ENCODE measurements around the gene PHF21A. TPM values are rescaled to one million over a fixed set of nuclear protein-coding genes. Genes with fewer than 3 reads are reported as not detected.

The PHF21A gene
- total RNA-seq, 1 donor from 2014 or later: 3.4 TPM

- TF ChIP-seq, protein P1, sequence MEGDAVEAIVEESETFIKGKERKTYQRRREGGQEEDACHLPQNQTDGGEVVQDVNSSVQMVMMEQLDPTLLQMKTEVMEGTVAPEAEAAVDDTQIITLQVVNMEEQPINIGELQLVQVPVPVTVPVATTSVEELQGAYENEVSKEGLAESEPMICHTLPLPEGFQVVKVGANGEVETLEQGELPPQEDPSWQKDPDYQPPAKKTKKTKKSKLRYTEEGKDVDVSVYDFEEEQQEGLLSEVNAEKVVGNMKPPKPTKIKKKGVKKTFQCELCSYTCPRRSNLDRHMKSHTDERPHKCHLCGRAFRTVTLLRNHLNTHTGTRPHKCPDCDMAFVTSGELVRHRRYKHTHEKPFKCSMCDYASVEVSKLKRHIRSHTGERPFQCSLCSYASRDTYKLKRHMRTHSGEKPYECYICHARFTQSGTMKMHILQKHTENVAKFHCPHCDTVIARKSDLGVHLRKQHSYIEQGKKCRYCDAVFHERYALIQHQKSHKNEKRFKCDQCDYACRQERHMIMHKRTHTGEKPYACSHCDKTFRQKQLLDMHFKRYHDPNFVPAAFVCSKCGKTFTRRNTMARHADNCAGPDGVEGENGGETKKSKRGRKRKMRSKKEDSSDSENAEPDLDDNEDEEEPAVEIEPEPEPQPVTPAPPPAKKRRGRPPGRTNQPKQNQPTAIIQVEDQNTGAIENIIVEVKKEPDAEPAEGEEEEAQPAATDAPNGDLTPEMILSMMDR (IDR thresholded peaks at IDR 0.05; ENCODE audit: insufficient read depth, low read length, severe bottlenecking): no peak
- no peak overlapping the region for H3K4me3 ChIP-seq (ENCODE audit: low read depth, low read length)
- FAIRE-seq (no peak), DNase-seq (ENCODE audit: low read depth) (no peak)
- H3K27me3 ChIP-seq (ENCODE audit: control insufficient read depth, insufficient read depth, low read length): no peaks in the 10 kb centered on the region
- H3K36me3 ChIP-seq (ENCODE audit: control insufficient read depth, insufficient read depth, low read length): no peaks in the 10 kb centered on the region
Measured at GRCh38 chr11:45926536-45927331, 194.5 kb downstream of the PHF21A start.

GRCh38 chr11:45926001-45926401 lies 195.3 kb downstream of the PHF21A start:
- DNase-seq (ENCODE audit: low read depth) (no peak), FAIRE-seq (no peak)
- H3K36me3 ChIP-seq (ENCODE audit: control insufficient read depth, insufficient read depth, low read length): no peaks in the 10 kb centered on the region
- no peaks in the 10 kb centered on the region for H3K27me3 ChIP-seq (ENCODE audit: control insufficient read depth, insufficient read depth, low read length)
- TF ChIP-seq, protein P1 (IDR thresholded peaks at IDR 0.05; ENCODE audit: insufficient read depth, low read length, severe bottlenecking): no peak
- H3K4me3 ChIP-seq (ENCODE audit: low read depth, low read length): no peak overlapping the region

DNA sequence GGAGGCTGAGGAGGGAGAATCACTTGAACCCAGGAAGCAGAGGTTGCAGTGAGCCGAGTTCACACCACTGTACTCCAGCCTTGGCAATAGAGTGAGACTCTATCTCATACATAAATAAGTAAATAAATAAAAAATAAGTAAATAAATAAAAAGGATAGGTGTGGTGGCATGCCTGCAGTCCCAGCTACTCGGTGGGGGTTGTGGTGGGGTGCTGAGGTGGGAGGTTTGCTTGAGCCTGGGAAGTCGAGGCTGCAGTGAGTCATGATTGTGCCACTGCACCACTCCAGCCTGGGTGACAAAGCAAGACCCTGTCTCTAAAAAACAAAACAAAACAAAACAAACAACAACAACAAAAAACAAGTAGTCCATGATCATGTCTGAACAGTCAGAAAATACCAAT lies 195.7 kb downstream of the PHF21A start:
- Histone ChIP-seq H3K4me3 (ENCODE audit: low read depth, low read length) (no peak overlapping the region), H3K36me3 (ENCODE audit: control insufficient read depth, insufficient read depth, low read length) (no peaks in the 10 kb centered on the region)
- FAIRE-seq: no peak

GRCh38 chr11:45924927-45925326 lies 196.3 kb downstream of the PHF21A start:
- DNase-seq (ENCODE audit: low read depth) (no peak), FAIRE-seq (no peak)
- no peaks in the 10 kb centered on the region for H3K27me3 ChIP-seq (ENCODE audit: control insufficient read depth, insufficient read depth, low read length)
- H3K4me3 ChIP-seq (ENCODE audit: low read depth, low read length): no peak overlapping the region
- TF ChIP-seq, protein P1 (IDR thresholded peaks at IDR 0.05; ENCODE audit: insufficient read depth, low read length, severe bottlenecking): no peak
- no peaks in the 10 kb centered on the region for H3K36me3 ChIP-seq (ENCODE audit: control insufficient read depth, insufficient read depth, low read length)

More for the DNA sequence above, 195.7 kb downstream of the PHF21A start:
- no peak for DNase-seq (ENCODE audit: low read depth)
- TF ChIP-seq, protein P1 (IDR thresholded peaks at IDR 0.05; ENCODE audit: insufficient read depth, low read length, severe bottlenecking): no peak
- H3K27me3 ChIP-seq (ENCODE audit: control insufficient read depth, insufficient read depth, low read length): no peaks in the 10 kb centered on the region

DNA sequence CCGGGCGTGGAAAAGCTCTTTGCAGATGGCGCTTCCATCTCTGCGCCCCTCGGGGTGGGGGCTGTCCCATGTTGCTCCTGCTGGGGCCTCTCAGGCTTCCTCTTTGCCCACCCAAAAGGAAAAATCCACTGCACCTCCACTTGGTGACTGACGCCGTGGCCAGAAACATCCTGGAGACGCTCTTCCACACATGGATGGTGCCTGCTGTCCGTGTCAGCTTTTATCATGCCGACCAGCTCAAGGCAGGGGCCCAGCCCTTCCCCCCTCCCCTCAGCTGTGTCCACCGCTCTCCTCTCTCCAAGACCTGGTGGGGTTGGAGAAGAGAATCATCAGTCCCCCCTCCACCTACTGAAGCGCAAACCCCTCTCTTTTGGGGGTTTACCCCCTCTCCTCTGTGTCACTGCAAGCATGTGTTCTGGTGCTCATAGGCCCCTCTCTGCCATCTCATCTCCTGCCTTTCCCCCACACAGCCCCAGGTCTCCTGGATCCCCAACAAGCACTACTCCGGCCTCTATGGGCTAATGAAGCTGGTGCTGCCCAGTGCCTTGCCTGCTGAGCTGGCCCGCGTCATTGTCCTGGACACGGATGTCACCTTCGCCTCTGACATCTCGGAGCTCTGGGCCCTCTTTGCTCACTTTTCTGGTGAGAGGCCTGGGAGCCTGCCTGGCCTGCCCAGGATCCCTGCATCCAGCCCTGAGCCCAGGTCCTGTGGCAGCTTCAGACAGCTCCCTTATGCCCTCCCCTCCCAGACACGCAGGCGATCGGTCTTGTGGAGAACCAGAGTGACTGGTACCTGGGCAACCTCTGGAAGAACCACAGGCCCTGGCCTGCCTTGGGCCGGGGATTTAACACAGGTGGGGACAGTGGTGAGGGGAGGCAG lies 197.0 kb downstream of the PHF21A start:
- H3K36me3 ChIP-seq (ENCODE audit: control insufficient read depth, insufficient read depth, low read length): no peaks in the 10 kb centered on the region
- TF ChIP-seq, protein P1 (IDR thresholded peaks at IDR 0.05; ENCODE audit: insufficient read depth, low read length, severe bottlenecking): no peak
- H3K4me3 ChIP-seq (ENCODE audit: low read depth, low read length): no peak overlapping the region
- FAIRE-seq (no peak), DNase-seq (ENCODE audit: low read depth) (no peak)
- no peaks in the 10 kb centered on the region for H3K27me3 ChIP-seq (ENCODE audit: control insufficient read depth, insufficient read depth, low read length)

Data from bronchial epithelial cell (primary cell).